Left renal pelvis (tissue), 4 donors: ENCODE results near the gene ACVR1. TPM values are rescaled to one million over a fixed set of nuclear protein-coding genes. Genes with fewer than 3 reads are reported as not detected.
"Not testable (repeated sequence)": the region's sequence is repeated elsewhere in the genome, so short reads cannot be mapped to it uniquely, and the experiment has no call there.

Source experiments
- DNase-seq, 4 donors: peaks; one replicate each; pipeline ENCODE4 v3.0.0-alpha.2; 2013; ENCODE audit warnings: low read depth in 4 of 4, low spot score in 3 of 4
- polyA plus RNA-seq, 4 donors: library from polyadenylated mRNA; unstranded; fragments of 120-200 nt; gene quantifications; one replicate each; pipeline ENCODE4 v1.2.1, GENCODE V29; 2013; ENCODE audit not compliant: insufficient read length in 4 of 4

ACVR1 gene
- polyA plus RNA-seq, 4 donors, result 23.5 to 48.1 (median 31.9) TPM

- no peak for DNase-seq
Observed at GRCh38 chr2:157771234-157771633, 104.9 kb downstream of the ACVR1 start.

- no peak for DNase-seq
Observed at GRCh38 chr2:157769856-157770255, 106.3 kb downstream of the ACVR1 start.

DNA sequence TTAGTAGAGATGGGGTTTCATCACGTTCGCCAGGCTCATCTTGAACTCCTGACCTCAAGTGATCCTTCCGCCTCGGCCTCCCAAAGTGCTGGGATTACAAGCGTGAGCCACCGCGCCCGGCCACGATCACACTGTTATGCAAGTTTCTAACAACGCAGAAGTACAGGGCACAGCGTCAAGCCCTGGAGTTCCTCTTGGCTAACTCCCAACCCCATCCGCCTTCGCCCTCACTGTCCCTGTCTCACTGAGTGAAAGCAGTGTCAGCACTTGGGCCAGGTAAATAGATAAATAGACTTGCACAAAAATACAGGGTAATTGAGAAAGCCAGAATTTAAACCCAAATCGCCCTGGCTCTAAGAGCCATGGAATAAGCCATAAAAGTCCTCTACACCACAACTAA, 111.7 kb downstream of the ACVR1 start:
- no peak for DNase-seq

DNA sequence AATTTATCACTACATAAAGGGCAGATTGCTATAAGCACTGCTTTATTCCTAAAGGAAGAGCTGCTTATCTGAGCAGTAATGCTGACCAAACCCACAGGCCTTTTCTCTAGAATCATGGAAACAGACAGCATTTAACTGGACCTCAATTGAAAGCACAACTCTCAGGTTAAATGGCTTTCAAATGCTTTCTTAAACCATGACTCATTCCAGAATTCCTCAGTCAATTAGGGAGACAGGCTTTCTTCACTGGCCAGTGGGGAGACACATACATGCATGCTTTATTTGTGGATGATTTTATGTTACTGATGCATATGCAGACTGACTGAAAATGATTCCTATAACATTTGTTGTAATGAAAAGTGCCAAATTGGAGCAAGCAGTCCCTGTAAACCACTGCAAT, 114.6 kb downstream of the ACVR1 start:
- no peak for DNase-seq

DNA sequence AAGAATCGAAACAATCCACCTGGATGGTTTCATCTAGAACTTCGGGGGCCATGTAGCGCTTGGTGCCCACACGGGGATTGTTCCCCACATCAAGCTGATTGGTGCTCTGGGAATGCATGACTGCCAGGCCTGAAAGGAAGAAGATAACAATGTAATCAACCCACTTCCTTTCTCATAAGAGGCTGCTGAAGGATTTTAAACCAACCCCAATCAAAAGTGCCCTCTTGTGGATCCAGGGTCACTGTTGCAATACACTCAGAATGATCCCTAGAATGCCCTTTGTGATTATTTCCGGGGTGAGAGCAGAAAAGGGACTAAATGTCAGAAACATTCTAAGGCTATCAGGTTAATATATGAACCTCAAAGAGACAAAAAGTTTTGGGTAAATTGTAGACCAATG, 115.2 kb downstream of the ACVR1 start:
- no peak for DNase-seq

GRCh38 chr2:157759855-157760254, 116.3 kb downstream of the ACVR1 start:
- DNase-seq, result no peak

GRCh38 chr2:157758586-157758985, 117.5 kb downstream of the ACVR1 start:
- no peak for DNase-seq

GRCh38 chr2:157757500-157757899, 118.6 kb downstream of the ACVR1 start:
- DNase-seq, result no peak

DNA sequence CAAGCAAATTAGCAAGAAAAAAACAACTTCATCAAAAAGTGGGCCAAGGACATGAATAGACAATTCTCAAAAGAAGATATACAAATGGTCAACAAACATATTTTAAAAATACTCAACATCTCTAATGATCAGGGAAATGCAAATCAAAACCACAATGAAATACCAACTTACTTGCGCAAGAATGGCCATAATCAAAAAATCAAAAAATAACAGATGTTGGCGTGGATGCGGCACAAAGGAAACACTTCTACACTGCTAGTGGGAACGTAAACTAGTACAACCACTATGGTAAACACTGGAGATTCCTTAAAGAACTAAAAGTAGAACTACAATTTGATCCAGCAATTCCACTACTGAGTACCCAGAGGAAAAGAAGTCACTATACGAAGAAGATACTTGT, 119.7 kb downstream of the ACVR1 start:
- not testable (repeated sequence) for DNase-seq

- DNase-seq, result no peak
Observed at GRCh38 chr2:157751462-157752058, 124.6 kb downstream of the ACVR1 start.

DNA sequence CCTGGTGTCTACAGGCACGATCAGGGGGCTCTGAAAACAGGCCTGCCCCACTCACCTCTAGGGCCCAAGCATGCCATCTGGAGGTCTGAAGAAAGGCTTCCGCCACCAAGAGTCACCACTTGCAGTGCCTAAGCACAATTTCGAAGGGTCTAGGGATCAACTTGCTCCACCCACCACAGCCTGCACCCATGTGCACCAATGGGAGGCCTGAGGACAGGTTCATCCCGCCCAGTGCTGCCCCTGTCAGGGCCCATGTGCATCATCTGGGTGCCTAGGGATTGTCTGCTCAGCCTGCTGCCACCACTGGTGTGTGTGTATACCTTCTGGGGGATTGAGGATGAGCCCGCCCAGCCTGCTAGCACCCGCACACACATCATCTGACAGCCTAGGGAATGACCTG, 126.4 kb downstream of the ACVR1 start:
- DNase-seq, result no peak

GRCh38 chr2:157748371-157749142, 127.6 kb downstream of the ACVR1 start:
- DNase-seq, result no peak

GRCh38 chr2:157747695-157748370, 128.3 kb downstream of the ACVR1 start:
- DNase-seq, result no peak

GRCh38 chr2:157747280-157747679, 128.8 kb downstream of the ACVR1 start:
- DNase-seq, result no peak

DNA sequence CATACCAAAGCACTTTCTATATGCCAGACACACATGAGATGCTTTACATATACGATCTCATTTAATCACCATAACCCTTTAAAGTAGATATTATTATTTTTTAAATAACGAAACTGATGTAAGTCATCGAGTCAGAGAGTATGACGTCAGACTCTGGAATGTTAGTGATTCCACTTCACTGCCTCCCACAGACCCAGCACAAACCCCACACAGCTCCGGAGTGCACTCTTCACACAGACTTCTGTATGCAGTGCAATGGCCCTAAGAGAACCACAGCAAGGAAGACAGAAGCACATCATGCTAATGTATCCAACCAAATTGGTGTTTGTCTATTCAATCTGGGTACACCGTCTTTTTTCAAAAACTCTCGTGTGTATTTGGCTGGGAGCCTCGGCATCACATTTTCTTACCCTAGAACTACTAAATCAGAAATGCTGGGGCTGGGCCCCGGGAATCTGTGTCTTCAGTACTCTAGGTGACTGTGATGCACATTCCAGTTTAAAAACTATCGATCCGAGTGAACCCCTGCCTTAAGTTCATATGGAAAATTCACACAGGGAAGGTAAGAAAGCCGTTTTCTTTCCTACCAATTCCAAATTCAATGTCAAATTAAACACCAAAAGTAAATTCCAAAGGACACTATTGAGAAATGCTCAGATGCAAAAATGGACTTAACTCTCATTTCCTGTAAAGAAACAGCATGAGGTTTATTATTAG, 129.7 kb downstream of the ACVR1 start:
- DNase-seq, result no peak

GRCh38 chr2:157744571-157745076, 131.5 kb downstream of the ACVR1 start:
- no peak for DNase-seq

GRCh38 chr2:157743051-157743450, 133.1 kb downstream of the ACVR1 start:
- DNase-seq, result no peak

- DNase-seq, result no peak
Observed at GRCh38 chr2:157741819-157742484, 134.2 kb downstream of the ACVR1 start.

GRCh38 chr2:157737656-157738055, 138.5 kb downstream of the ACVR1 start:
- no peak for DNase-seq

GRCh38 chr2:157735532-157735931, 140.6 kb downstream of the ACVR1 start:
- no peak for DNase-seq
